GM21515 (cell line): ENCODE measurements around the gene ARSK.

Experiments used
- ATAC-seq: cut with Tn5 transposase; IDR thresholded peaks from one replicate; pipeline ENCODE4 v1.9.1; 2021; ENCODE audit not compliant: unreplicated experiment

ARSK gene, protein sequence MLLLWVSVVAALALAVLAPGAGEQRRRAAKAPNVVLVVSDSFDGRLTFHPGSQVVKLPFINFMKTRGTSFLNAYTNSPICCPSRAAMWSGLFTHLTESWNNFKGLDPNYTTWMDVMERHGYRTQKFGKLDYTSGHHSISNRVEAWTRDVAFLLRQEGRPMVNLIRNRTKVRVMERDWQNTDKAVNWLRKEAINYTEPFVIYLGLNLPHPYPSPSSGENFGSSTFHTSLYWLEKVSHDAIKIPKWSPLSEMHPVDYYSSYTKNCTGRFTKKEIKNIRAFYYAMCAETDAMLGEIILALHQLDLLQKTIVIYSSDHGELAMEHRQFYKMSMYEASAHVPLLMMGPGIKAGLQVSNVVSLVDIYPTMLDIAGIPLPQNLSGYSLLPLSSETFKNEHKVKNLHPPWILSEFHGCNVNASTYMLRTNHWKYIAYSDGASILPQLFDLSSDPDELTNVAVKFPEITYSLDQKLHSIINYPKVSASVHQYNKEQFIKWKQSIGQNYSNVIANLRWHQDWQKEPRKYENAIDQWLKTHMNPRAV

DNA sequence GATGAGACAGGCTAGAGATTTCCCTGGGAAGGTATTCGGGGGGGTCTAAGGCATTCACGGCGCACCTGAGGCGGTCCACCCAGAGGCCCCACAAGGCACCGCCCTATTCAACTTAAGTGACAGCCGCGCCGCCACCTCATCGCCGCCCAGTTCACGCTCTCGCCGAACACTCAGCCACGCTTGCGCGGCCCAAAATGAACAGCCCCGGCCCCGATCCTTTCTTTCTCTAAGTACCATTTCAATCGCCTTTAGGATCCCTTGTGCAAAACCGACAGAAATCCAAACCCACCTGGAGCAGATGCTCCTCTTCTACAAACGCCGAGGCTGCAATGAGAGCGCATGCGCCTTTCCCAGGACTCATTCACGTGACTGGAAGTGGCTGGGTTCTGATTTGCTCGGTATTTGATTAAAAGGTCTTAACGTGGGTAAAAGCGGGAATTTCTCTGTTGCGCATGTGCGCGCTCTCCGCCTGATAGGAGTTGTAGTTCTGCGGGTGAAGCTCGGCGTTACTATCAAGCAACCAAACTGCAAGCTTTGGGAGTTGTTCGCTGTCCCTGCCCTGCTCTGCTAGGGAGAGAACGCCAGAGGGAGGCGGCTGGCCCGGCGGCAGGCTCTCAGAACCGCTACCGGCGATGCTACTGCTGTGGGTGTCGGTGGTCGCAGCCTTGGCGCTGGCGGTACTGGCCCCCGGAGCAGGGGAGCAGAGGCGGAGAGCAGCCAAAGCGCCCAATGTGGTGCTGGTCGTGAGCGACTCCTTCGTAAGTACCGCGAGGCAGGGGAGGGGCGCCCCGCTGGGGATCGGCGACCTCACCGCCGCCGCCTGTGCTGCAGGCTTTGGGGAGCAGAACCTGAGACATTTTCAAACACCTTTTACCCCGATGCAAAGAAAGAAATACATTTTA, at the start of gene ARSK, which contains the start of gene SKIC3:
Gene ARSK (plus strand): TSS at position 455 of the 902 bp plus-strand sequence. CDS start 178 bp downstream, at position 633.
Gene SKIC3 (minus strand): TSS at position 331 of the 902 bp plus-strand sequence. CDS start 7,827 bp downstream, outside the sequence.
- peak; percentile 90 for ATAC-seq

DNA sequence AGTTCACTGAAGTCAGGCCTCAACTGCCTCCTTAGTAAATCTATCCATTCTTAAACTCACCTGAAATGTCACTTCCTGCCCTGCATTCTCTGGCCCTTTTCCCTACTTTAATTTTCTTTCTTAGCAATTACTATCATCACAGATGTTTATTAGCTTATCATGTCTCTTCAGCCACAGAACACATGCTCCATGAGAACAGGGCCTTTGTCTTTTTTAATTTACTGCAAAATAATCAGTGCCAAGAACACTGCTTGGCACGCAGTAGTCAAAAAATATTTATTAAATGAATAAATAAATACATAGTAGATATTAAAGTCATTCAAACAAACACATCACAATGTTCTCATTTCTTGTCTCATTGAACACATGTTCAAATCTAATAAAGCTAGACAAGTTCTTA, 46.4 kb upstream of the ARSK start:
- ATAC-seq: no peak

DNA sequence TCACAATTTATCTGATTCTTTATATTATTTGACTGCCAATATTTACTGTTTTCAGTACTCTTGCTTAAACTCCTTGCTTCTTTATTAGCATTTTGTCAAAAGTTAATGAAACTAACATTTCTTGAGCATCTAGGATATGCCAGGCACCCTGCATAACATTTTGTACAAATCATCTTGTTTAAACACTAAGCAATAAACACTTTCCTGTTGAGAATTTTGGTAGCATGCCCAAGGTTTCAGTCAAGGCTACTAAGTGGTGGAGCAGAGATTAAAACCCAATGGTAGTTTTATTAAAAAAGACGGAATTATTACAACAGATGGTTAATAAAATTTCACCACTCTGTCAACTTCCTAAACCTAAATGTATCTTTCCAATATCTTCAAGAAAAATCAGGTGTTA, 43.3 kb upstream of the ARSK start:
- ATAC-seq: no peak

DNA sequence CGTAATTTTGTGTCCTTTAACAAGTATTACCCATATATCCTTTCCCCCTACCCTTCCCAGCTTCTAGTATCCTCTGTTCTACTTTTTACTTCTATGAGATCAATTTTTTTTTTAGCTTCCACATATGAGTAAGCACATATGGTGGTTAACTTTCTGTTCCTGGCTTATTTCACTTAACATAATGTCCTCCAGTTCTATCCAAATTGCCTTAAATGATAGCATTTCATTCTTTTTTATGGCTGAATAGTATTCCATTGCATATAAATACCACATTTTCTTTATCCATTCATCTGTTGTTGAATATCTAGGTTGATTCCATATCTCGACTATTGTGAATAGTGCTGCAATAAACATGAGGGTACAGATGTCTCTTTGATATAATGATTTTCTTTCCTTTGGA, 36.5 kb upstream of the ARSK start:
- no peak for ATAC-seq

- ATAC-seq: no peak
Measured at GRCh38 chr5:95519151-95519550, 35.8 kb upstream of the ARSK start.

DNA sequence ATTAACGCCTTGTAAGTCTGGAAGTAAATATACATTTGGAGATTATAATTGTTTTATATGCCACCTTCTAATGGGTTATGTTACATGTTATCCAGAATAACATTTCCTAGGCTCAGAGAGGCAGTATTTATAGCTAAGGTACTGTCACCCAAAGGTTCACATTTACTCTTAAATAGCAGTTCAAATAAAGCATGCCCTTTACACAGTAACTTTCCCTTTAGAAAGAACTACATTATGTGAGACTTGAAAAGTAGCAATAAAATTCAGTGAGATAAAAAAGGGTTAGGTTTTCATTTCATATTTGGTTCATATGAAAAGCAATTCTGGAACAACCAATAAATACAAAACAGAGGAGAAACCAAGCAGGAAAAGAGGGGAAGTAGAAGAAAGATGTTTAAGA, 35.2 kb upstream of the ARSK start:
- no peak for ATAC-seq

DNA sequence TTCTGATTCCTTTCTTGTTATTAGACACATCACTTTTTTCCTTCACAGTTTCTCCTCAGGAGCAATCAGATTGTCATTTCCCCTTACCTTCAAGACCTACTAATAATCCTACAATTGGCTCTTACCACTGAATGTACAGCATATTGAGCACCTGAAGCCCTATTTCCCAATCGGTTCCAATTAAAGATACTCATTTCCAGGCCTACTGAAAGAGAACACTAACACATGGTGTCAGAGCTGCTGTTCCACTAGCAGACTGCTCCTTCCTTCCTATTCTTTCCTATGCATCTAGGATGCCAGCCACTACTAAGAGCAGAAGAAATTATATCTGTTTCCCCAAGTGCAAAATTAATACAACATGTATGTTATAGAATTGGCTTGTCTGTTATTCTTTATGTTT, 34.7 kb upstream of the ARSK start:
- no peak for ATAC-seq

DNA sequence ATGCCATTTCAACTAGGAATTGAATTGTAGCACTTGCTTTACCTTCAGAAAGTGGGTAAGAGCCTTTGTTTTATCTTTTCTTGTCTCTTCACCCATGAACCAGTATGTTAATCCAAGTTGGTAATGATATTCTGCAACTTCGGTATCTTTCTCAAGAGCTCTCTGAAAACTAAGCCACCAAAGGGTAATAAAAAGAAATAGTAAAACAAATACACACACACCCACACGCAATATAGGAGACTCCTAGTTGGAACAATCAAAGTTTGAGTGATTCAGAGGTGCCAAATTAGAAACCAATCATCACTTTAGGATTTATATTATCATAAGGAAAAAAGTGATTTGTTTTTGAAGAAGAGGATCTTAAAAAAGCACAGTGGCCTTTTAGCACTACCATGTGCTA, 30.5 kb upstream of the ARSK start:
- ATAC-seq: no peak

DNA sequence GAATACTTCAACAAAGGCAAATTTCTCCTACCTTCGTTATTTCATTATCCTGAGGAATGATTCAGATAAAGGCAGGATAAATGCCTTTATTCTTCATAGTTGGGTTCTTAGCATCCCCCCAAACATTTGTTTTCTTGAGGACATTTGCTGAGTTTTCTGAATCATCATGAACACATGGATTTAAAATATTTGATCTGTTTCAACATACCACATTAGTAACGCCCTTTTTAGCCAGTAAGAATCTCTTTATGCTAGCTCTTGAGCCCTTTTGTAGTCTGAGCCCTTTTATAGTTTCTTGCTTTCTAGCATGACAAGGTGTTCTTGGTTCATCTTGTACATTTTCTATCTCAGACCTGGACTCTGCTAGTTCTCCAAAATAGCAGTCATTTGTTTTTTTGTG, 28.0 kb upstream of the ARSK start:
- ATAC-seq: no peak

- ATAC-seq: no peak
Measured at GRCh38 chr5:95528565-95528964, 26.3 kb upstream of the ARSK start.

DNA sequence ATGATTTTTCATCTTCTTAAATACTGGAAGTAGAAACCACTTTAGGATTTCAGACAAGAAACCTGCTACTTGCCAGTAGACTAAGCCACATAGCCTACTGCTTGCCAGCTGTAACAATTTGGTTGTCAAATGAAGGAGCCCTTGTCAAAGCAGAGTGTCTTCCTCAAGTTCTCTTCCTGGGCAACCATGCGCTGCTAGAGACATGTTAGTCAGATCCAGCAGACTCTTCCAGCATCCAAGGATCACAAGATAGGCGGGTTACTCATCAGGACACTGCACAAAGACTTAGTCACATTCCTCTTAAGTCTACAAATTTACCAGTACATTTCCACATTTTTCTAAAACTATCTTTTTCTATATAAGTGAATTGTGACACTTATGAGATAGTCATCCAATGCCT, 24.5 kb upstream of the ARSK start:
- ATAC-seq: no peak

DNA sequence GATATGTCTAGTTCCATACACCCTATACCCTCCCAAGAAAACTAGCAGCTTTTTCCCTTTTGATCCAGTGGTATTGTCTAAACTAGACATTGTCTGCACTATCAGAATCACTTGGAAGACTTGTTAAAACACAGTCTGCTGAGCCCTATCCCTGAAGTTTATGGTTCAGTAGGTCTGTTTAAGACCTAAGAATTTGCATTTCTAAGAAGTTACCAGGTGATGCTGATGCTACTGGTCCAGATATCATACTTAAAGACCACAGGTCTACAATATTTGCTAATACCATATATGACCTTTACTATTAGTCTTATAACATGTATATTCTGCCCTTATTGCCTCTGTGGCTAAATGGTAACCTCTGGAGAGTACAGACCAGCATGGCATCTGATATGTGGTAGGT, 23.4 kb upstream of the ARSK start:
- no peak for ATAC-seq

DNA sequence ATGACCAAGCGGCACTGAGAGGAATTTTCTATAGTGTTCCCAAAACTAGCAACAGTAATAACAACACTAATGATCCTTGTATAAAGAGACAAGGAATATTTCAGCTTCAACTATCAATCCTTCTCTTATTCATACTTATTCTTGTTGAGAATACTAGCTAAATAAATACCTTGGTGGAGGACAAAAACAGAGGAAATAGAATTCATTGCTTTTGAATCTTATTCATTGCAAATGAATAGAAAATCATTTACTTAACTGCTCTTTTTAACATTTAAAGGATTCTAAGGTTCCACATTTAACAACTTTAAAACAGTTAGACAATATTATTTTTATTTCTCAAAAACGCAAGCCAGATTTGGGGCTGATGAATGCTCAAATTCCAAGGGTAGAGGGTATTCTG, 22.5 kb upstream of the ARSK start:
- ATAC-seq: no peak

DNA sequence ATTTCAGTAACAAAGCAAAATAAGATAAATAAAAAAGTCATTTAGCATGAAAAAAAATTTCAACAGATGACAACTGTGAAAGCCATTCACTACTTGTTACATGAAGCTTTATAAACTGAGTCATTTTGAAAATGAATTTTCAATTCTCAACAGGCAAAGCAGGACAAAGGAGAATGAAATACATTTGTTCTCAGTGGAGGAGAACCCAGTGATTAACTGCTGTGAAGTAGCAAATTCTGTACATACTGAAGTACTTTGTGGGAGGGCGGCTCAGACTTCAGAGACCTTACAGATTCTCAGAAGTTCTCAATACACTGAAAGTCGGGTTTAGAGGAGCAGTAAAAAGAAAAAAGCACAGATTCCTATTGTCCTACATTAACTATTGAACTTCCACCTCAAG, 21.8 kb upstream of the ARSK start:
- ATAC-seq: no peak

DNA sequence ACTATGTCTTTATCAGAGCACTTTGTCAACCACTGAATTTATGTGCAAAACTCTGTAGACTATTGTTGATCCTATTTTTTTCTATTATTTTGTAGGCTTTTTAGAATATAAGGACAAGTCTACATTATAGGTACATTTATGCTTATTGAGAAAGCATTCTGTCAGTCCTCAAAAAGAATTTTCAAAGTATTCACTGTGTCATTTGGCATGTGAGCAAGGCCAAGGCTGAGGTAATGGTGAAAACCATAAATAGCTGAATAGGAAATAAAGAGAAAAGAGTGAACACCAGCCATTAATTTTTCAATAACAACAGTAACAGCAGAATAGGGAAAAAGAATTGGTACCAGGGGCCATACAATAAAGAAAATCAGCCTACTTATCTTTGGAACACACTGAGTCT, 21.1 kb upstream of the ARSK start:
- ATAC-seq: no peak

- ATAC-seq: no peak
Measured at GRCh38 chr5:95537501-95537900, 17.4 kb upstream of the ARSK start.

GRCh38 chr5:95543017-95543705, 11.7 kb upstream of the ARSK start:
- ATAC-seq: no peak

DNA sequence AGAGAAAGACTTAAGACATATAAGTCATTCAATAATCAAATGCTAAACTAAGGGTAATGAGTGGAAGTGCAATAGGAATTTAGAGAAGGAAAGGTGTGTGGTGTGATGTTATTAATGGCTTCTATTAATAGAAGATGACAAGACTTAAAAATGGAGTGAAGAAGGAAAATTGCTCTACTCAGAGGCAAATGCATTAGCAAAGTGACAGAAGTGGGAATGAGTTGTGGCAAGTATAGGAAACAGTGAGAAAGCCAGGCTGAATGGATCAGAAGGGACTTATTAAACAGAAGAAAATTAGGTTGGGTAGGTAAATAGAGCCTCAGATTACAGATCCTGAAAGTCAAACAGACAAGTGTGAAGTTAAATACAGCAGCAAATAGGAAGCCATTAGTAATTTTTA, 5.9 kb upstream of the ARSK start:
- no peak for ATAC-seq

- ATAC-seq: peak; percentile 28
Measured at GRCh38 chr5:95554331-95554646, 612 bp upstream of the ARSK start.

DNA sequence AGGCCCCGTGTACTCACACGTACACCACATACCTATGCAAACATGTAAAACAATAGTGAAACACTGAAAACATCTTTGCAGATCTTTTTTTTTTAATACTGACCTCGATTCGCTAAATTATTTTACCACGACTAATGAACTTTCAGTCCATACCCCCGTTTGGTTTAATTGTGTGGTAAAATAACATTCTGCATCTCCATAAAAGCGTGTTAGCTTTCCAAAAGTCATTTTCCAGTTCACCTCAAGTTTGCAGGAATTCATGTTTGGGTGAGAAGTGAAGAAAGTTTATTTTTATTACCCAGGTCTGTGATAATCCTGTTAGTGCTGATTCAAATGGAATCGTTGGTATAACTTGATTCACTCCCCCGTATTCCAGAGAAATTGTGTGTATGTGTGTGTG, 652 bp downstream of the ARSK start:
- ATAC-seq: no peak

GRCh38 chr5:95557841-95558240, 2.9 kb downstream of the ARSK start:
- ATAC-seq: no peak
